Activated T-cell treated with anti-CD3 and anti-CD28 coated beads, Interleukin-2, amount 50 U/mL, for 24 hours (primary cell): Measurements from ENCODE around the gene PRM3.

Source experiments
- DNase-seq: peaks from one replicate; pipeline ENCODE4 v3.0.0-alpha.2; 2020
- H3K27ac Mint-ChIP-seq: 2 replicates; pipeline ENCODE4 v1.8.0; 2020; ENCODE audit warnings: mild to moderate bottlenecking, mixed read lengths
- H3K27me3 Mint-ChIP-seq: 2 replicates; pipeline ENCODE4 v1.8.0; 2020; ENCODE audit warnings: mixed read lengths
- H3K36me3 Mint-ChIP-seq: 2 replicates; pipeline ENCODE4 v1.8.0; 2020; ENCODE audit warnings: low read depth, mixed read lengths
- H3K4me1 Mint-ChIP-seq: 2 replicates; pipeline ENCODE4 v1.8.0; 2020; ENCODE audit warnings: low read depth, mixed read lengths
- H3K4me3 Mint-ChIP-seq: 2 replicates; pipeline ENCODE4 v1.8.0; 2020; ENCODE audit warnings: mild to moderate bottlenecking, moderate library complexity, mixed read lengths
- H3K9me3 Mint-ChIP-seq: 2 replicates; pipeline ENCODE4 v1.8.0; 2020; ENCODE audit warnings: mixed read lengths

Gene PRM3

DNA sequence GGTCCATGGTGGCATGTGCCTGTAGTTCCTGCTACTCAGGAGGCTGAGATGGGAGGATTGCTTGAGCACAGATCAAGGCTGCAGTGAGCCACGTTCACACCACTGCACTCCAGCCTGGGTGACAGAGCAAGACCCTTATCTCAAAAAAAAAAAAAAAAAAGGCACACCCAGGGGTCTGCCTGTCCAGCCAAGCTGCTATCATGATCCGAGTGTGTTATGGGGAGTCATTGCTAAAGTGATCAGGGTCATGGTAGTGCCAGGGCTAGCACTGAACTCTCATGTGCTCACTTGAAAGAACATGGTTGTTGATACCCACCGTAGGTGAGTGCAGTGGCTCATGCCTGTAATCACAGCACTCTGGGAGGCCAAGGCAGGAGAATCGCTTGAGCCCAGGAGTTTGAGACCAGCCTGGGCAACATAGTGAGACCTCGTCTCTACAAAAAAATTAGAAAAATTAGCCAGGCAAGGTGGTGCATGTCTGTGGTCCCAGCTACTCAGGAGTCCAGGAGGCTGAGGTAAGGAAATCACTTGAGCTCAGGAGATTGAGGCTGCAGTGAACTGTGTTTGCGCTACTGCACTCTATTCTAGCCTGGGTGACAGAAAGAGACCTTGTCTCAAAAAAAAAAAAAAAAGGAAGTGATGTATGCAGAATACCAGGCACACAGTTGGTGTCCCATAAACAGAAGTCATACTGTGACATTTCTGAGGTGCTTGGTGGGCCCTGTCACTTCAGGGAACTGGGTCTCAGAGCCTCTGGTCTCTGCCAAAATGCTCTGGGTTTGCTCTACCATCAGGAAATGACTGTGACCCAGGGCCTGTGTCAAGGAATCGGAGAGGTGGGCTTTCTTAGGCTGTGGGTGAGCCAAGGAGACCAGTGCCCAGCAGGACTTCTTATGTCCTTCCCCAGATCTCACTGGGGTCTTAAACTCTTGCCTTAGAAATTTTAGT lies 5.5 kb upstream of the PRM3 start:
- Mint-ChIP-seq H3K27ac (no peak overlapping the region), H3K4me3 (no peak overlapping the region)
- DNase-seq = no peak

GRCh38 chr16:11277607-11278337 lies 4.3 kb upstream of the PRM3 start:
- no peak for DNase-seq
- Mint-ChIP-seq H3K4me1 (peaks cover 2% of the 10 kb centered on the region), H3K4me3 (no peak overlapping the region), H3K36me3 (no peaks in the 10 kb centered on the region), H3K27ac (no peak overlapping the region), H3K9me3 (no peaks in the 10 kb centered on the region), H3K27me3 (no peaks in the 10 kb centered on the region)

More for the DNA sequence above, 5.5 kb upstream of the PRM3 start:
- Mint-ChIP-seq H3K9me3 (no peaks in the 10 kb centered on the region), H3K4me1 (peaks cover 2% of the 10 kb centered on the region), H3K36me3 (no peaks in the 10 kb centered on the region), H3K27me3 (no peaks in the 10 kb centered on the region)

GRCh38 chr16:11276896-11277593 lies 3.6 kb upstream of the PRM3 start:
- Mint-ChIP-seq H3K27ac (no peak overlapping the region), H3K27me3 (no peaks in the 10 kb centered on the region), H3K4me1 (peaks cover 1% of the 10 kb centered on the region), H3K4me3 (no peak overlapping the region), H3K36me3 (no peaks in the 10 kb centered on the region), H3K9me3 (no peaks in the 10 kb centered on the region)
- no peak for DNase-seq

GRCh38 chr16:11276143-11276895 lies 2.9 kb upstream of the PRM3 start, which contains the start of gene PRM2:
Gene PRM2 (minus strand): TSS chr16:11276480. CDS start chr16:11276370, 110 bp downstream.
- DNase-seq = no peak

GRCh38 chr16:11274964-11275363 lies 1.5 kb upstream of the PRM3 start:
- DNase-seq = no peak
- H3K4me3 Mint-ChIP-seq = no peak overlapping the region
- H3K27me3 Mint-ChIP-seq = no peaks in the 10 kb centered on the region
- no peak overlapping the region for H3K27ac Mint-ChIP-seq
- H3K36me3 Mint-ChIP-seq = no peaks in the 10 kb centered on the region
- no peaks in the 10 kb centered on the region for H3K9me3 Mint-ChIP-seq
- H3K4me1 Mint-ChIP-seq = no peaks in the 10 kb centered on the region

More at GRCh38 chr16:11276143-11276895, 2.9 kb upstream of the PRM3 start, which contains the start of gene PRM2:
- Mint-ChIP-seq H3K36me3 (no peaks in the 10 kb centered on the region), H3K4me1 (no peaks in the 10 kb centered on the region), H3K4me3 (no peak within 1 kb of the TSS), H3K27ac (no peak within 1 kb of the TSS), H3K9me3 (no peaks in the 10 kb centered on the region), H3K27me3 (no peaks in the 10 kb centered on the region)

DNA sequence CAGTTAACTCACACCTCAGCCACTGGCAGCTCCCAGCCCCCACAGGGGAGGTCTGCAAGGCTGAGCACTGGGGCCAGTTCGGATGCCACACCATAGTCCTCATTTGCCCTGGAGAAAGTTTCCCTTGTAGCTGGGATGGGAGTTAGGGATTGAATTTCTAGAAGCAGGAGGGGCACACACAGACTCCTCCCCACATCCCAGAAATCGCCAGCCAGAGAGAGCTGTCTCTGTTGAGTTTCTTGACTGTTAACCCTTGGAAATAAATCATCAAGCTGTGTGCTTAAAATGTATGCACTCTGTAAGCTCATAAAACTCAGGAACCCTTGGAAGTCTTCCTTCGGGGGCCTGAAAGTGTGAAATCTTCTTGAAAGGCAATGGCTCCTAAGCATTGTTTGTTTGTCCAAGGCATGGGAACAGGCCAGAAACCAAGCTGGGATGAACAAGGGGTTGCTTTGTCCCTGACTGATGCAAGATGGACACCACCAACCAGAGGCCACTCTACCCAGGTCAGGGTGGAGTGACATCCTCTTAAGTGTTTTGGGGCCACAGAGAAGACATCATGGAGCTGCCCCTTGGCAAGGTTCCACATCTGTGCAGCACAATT lies 394 bp upstream of the PRM3 start:
- Mint-ChIP-seq H3K9me3 (no peaks in the 10 kb centered on the region), H3K36me3 (no peaks in the 10 kb centered on the region), H3K27ac (no peak overlapping the region), H3K4me1 (no peaks in the 10 kb centered on the region), H3K4me3 (no peak overlapping the region), H3K27me3 (no peaks in the 10 kb centered on the region)
- DNase-seq = no peak

- DNase-seq = no peak
- Mint-ChIP-seq H3K4me3 (no peak overlapping the region), H3K27me3 (no peaks in the 10 kb centered on the region), H3K4me1 (no peaks in the 10 kb centered on the region), H3K27ac (no peak overlapping the region), H3K9me3 (no peaks in the 10 kb centered on the region), H3K36me3 (no peaks in the 10 kb centered on the region)
Observed at GRCh38 chr16:11272484-11272883, 945 bp downstream of the PRM3 start.

GRCh38 chr16:11271610-11272009 lies 1.8 kb downstream of the PRM3 start:
- no peak overlapping the region for H3K27ac Mint-ChIP-seq

GRCh38 chr16:11270602-11271162 lies 2.7 kb downstream of the PRM3 start:
- DNase-seq = no peak
- no peaks in the 10 kb centered on the region for H3K36me3 Mint-ChIP-seq
- H3K4me1 Mint-ChIP-seq = peaks cover under 1% of the 10 kb centered on the region
- no peaks in the 10 kb centered on the region for H3K27me3 Mint-ChIP-seq
- no peak overlapping the region for H3K4me3 Mint-ChIP-seq
- H3K27ac Mint-ChIP-seq = no peak overlapping the region
- no peaks in the 10 kb centered on the region for H3K9me3 Mint-ChIP-seq

More at GRCh38 chr16:11271610-11272009, 1.8 kb downstream of the PRM3 start:
- Mint-ChIP-seq H3K9me3 (no peaks in the 10 kb centered on the region), H3K27me3 (no peaks in the 10 kb centered on the region), H3K4me1 (no peaks in the 10 kb centered on the region), H3K36me3 (no peaks in the 10 kb centered on the region), H3K4me3 (no peak overlapping the region)
- no peak for DNase-seq

DNA sequence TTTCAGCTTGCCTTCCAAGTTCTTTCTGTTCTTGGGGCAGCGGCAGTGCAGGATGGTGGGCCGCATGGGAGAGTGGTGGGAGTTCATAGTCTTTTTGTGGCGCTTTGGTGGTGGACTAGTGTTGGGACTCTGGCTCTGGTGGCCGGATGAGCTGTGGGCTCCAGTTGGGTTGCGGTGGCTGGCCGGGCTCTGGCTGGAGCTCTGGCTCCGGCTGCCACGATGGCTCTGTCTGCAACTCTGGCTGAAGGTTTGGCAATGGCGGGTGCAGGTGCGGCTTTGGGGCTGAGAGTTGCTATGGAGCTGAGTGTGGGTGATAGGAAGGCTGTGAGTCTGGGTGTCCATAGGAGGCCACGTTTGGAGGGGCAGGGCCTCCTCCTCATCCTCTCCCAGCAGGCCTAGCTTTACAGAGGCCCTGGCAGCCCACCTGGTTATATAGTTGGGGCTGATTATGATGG lies 4.5 kb downstream of the PRM3 start, which contains the start of gene TNP2:
TSS of gene TNP2 (minus strand) at position 405 of the 455 bp plus-strand sequence. CDS start at position 342, 63 bp downstream.
- no peak for DNase-seq
- no peak within 1 kb of the TSS for H3K27ac Mint-ChIP-seq

DNA sequence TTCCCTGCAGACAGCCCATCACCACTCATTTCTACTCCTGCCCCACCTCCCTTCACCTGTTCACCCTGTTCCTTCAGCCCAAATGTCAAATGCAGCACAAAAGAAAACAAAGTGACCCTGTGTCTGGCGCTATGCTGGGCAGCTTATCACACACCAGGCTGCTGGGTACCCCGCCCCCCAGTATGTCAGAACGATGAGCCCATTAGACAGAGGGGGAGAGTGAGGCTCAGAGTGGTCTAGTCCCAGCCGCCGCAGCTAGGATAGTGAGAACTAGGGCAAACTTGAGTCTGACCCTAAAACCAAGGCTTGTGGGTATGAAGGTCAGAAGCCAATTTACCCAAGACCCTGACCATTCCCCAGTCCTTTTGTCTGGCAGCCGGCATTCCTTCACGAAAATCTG lies 8.3 kb downstream of the PRM3 start:
- Mint-ChIP-seq H3K36me3 (no peaks in the 10 kb centered on the region), H3K9me3 (no peaks in the 10 kb centered on the region), H3K27me3 (no peaks in the 10 kb centered on the region), H3K27ac (no peak overlapping the region), H3K4me1 (peaks cover 37% of the 10 kb centered on the region), H3K4me3 (no peak overlapping the region)
- DNase-seq = no peak

More for the DNA sequence above, 4.5 kb downstream of the PRM3 start, which contains the start of gene TNP2:
- Mint-ChIP-seq H3K4me1 (peaks cover 15% of the 10 kb centered on the region), H3K4me3 (no peak within 1 kb of the TSS), H3K36me3 (no peaks in the 10 kb centered on the region), H3K27me3 (no peaks in the 10 kb centered on the region), H3K9me3 (no peaks in the 10 kb centered on the region)

GRCh38 chr16:11264155-11264832 lies 9.1 kb downstream of the PRM3 start:
- Mint-ChIP-seq H3K4me1 (peaks cover 42% of the 10 kb centered on the region), H3K27ac (peak overlapping the region; percentile 91), H3K27me3 (no peaks in the 10 kb centered on the region), H3K4me3 (peak overlapping the region; percentile 43), H3K9me3 (no peaks in the 10 kb centered on the region), H3K36me3 (no peaks in the 10 kb centered on the region)
- no peak for DNase-seq

GRCh38 chr16:11263737-11264136 lies 9.7 kb downstream of the PRM3 start:
- Mint-ChIP-seq H3K9me3 (no peaks in the 10 kb centered on the region), H3K4me1 (peaks cover 48% of the 10 kb centered on the region), H3K27ac (peak overlapping the region; percentile 91), H3K27me3 (no peaks in the 10 kb centered on the region), H3K4me3 (peak overlapping the region; percentile 43), H3K36me3 (no peaks in the 10 kb centered on the region)
- DNase-seq = peak; percentile 66
